Endothelial cell of umbilical vein (primary cell): Measurements from ENCODE around the gene BABAM1. TPM values are rescaled to one million over a fixed set of nuclear protein-coding genes. Genes with fewer than 3 reads are reported as not detected.
A peak's percentile ranks its signal among the peaks of the same experiment; 100 is the strongest.

Experiments
- BruUV-seq: library from RNA; stranded (reverse); fragments of 400-500 nt; replicated peaks from 2 replicates; lab custom pipeline; 2021; lab: Mats Ljungman, UMichigan
- CTCF ChIA-PET: fragments of 300-600, 350-600 bp; sonication (Branson Sonifier 250); formaldehyde crosslinking; loops from one replicate; lab custom pipeline; 2021; ENCODE audit warnings: antibody characterized with exemption, inconsistent platforms; lab: Charles Lee
- POLR2A ChIA-PET: fragments of 300-600, 350-600 bp; sonication (Branson Sonifier 250); formaldehyde crosslinking; loops from one replicate; lab custom pipeline; 2021; ENCODE audit warnings: antibody characterized with exemption, inconsistent platforms; lab: Charles Lee
- DNase-seq: peaks from one replicate; pipeline ENCODE4 v3.0.0-alpha.2; 2011; ENCODE audit warnings: low read depth, low spot score
- FAIRE-seq: peaks from 2 replicates; lab custom pipeline; 2011; peaks lifted over from hg19 to GRCh38; lab: Jason Lieb, UNC
- H2AFZ ChIP-seq: 2 replicates; pipeline ENCODE4 v1.6.0; 2012; ENCODE audit warnings: low read depth, low read length, control low read depth, inconsistent platforms
- H3K27ac ChIP-seq: 2 replicates; pipeline ENCODE4 v1.5.1; 2011; ENCODE audit warnings: low read depth, mild to moderate bottlenecking, control low read depth, low read length, moderate library complexity; ENCODE audit not compliant: insufficient read depth
- H3K27me3 ChIP-seq, 2 experiments: 2 replicates each; pipeline versions ENCODE4 v1.6.0 to v1.6.1; 2011; ENCODE audit warnings: low read length in 2 of 2, mixed read lengths in 1 of 2; ENCODE audit not compliant: control insufficient read depth in 2 of 2, insufficient read depth in 2 of 2
- H3K36me3 ChIP-seq, 2 experiments: 2 replicates in 1 of 2; 3 replicates in 1 of 2; pipeline ENCODE4 v1.5.1; 2011; ENCODE audit warnings: low read length in 2 of 2, mild to moderate bottlenecking in 1 of 2, moderate library complexity in 1 of 2; ENCODE audit not compliant: control insufficient read depth in 2 of 2, insufficient read depth in 2 of 2; ENCODE audit errors: extremely low read depth in 1 of 2
- H3K4me1 ChIP-seq: 3 replicates; pipeline ENCODE4 v1.5.1; 2011; ENCODE audit warnings: mild to moderate bottlenecking, low read length; ENCODE audit not compliant: control insufficient read depth, insufficient read depth; ENCODE audit errors: extremely low read depth
- H3K4me2 ChIP-seq: 2 replicates; pipeline ENCODE4 v1.6.1; 2011; ENCODE audit warnings: low read length, control low read depth, mixed read lengths; ENCODE audit not compliant: insufficient read depth
- H3K4me3 ChIP-seq, 3 experiments: fragments of 200-600 bp in 1 of 3; sonication (generic), shearing (Covaris generic) in 1 of 3; replicated peaks in 1 of 3; 2 replicates each; pipeline ENCODE4 v1.5.1; 2011 to 2016; ENCODE audit warnings: control low read depth in 3 of 3, low read length in 3 of 3, mild to moderate bottlenecking in 2 of 3, inconsistent platforms in 1 of 3, low read depth in 1 of 3, moderate library complexity in 1 of 3; ENCODE audit not compliant: insufficient read depth in 1 of 3
- H3K79me2 ChIP-seq: 2 replicates; pipeline ENCODE4 v1.6.0; 2012; ENCODE audit warnings: low read length, inconsistent platforms; ENCODE audit not compliant: control insufficient read depth, insufficient read depth
- H3K9ac ChIP-seq: replicated peaks from 2 replicates; pipeline ENCODE3; 2011; ENCODE audit warnings: low read length, control low read depth; ENCODE audit not compliant: insufficient read depth; ENCODE audit errors: extremely low read depth
- H3K9me1 ChIP-seq: replicated peaks from 3 replicates; pipeline ENCODE4 v1.6.0; 2011; ENCODE audit warnings: mild to moderate bottlenecking, low read length; ENCODE audit not compliant: control insufficient read depth, insufficient read depth; ENCODE audit errors: extremely low read depth
- H3K9me3 ChIP-seq: replicated peaks from 2 replicates; pipeline ENCODE4 v1.5.1; 2012; ENCODE audit warnings: low read length, inconsistent platforms; ENCODE audit not compliant: control insufficient read depth, insufficient read depth
- H4K20me1 ChIP-seq: replicated peaks from 2 replicates; pipeline ENCODE3; 2011; ENCODE audit warnings: mild to moderate bottlenecking, low read length; ENCODE audit not compliant: control insufficient read depth, insufficient read depth; ENCODE audit errors: extremely low read depth
- CTCF ChIP-seq, 2 donors: IDR thresholded peaks; 1 replicate in 1 of 2; 2 replicates in 1 of 2; pipeline ENCODE4 v1.5.1; 2011; ENCODE audit warnings: low read length in 2 of 2, mild to moderate bottlenecking in 2 of 2, moderate library complexity in 2 of 2, control low read depth in 1 of 2, inconsistent platforms in 1 of 2, low read depth in 1 of 2; ENCODE audit not compliant: insufficient read depth in 1 of 2; ENCODE audit errors: extremely low read depth in 1 of 2
- EZH2 ChIP-seq: IDR thresholded peaks from 2 replicates; pipeline ENCODE4 v1.6.1; 2012; ENCODE audit warnings: borderline replicate concordance, low read depth, mild to moderate bottlenecking, moderate library complexity, low read length, inconsistent platforms; ENCODE audit not compliant: severe bottlenecking
- FOS ChIP-seq: IDR thresholded peaks from 2 replicates; pipeline ENCODE4 v1.6.1; 2011; ENCODE audit warnings: mild to moderate bottlenecking, low read length, moderate library complexity, borderline replicate concordance; ENCODE audit not compliant: insufficient read depth
- GATA2 ChIP-seq: IDR thresholded peaks from 2 replicates; pipeline ENCODE4 v1.7.0; 2011; ENCODE audit warnings: low read depth, mild to moderate bottlenecking, moderate library complexity, mixed read lengths, low read length; ENCODE audit not compliant: insufficient read length, insufficient read depth
- JUN ChIP-seq: IDR thresholded peaks from 2 replicates; pipeline ENCODE4 v1.6.1; 2011; ENCODE audit warnings: borderline replicate concordance, low read depth; ENCODE audit not compliant: insufficient read length, insufficient read depth
- MAX ChIP-seq: IDR thresholded peaks from 2 replicates; pipeline ENCODE4 v1.6.1; 2011; ENCODE audit not compliant: insufficient read depth, insufficient read length
- MYC ChIP-seq: IDR thresholded peaks from one replicate; pipeline ENCODE4 v1.6.1; 2011; ENCODE audit warnings: mild to moderate bottlenecking, low read depth, low read length
- POLR2A ChIP-seq: IDR thresholded peaks from 2 replicates; pipeline ENCODE4 v1.6.1; 2012; ENCODE audit warnings: low read depth, mild to moderate bottlenecking, control low read depth, low read length
- POLR2AphosphoS5 ChIP-seq: IDR thresholded peaks from 2 replicates; pipeline ENCODE4 v1.6.1; 2012; ENCODE audit warnings: low read depth, mild to moderate bottlenecking, control low read depth, low read length, moderate library complexity; ENCODE audit not compliant: insufficient read depth
- dilution Hi-C: fragments of 300-500 bp; cut with MboI; formaldehyde crosslinking; loops from one replicate; pipeline ENCODE4 v1.15.0; 2019; ENCODE audit warnings: low sequenced_read_pairs; ENCODE audit not compliant: extremely low pct_ligation_motif_present
- intact Hi-C: fragments of 100-400 bp; cut with micrococcal nuclease; formaldehyde crosslinking; loops from one replicate; pipeline ENCODE4 v1.10.0; 2022
- polyA plus RNA-seq, 4 experiments: library from polyadenylated mRNA; depleted of rRNA in 3 of 4; stranded (reverse) in 3 of 4; unstranded in 1 of 4; fragments of >200 nt; gene quantifications; 2 replicates each; pipeline versions ENCODE4 v1.2.1 to v1.2.3, GENCODE V29; 2011 to 2012; ENCODE audit warnings: missing spikeins in 1 of 4
- total RNA-seq: library from RNA; stranded (reverse); gene quantifications from 2 replicates; pipeline ENCODE4 v1.2.3, GENCODE V29; 2021

The BABAM1 gene
- total and polyA plus RNA-seq, 2 donors (not counting 3 experiments of a cell fraction or from before 2014, with no cell fraction given): 118 to 140 TPM

GRCh38 chr19:17283504-17283996 lies 16.3 kb downstream of the BABAM1 start:
- DNase-seq: no peak
- TF ChIP-seq POLR2AphosphoS5 (no peak), CTCF (IDR thresholded peaks at IDR 0.05; ENCODE audit: extremely low read depth in 1 of 2, insufficient read depth in 1 of 2, low read depth in 1 of 2, low read length in 2 of 2) (no peak), GATA2 (no peak), MAX (no peak), MYC (no peak), JUN (no peak), POLR2A (no peak), FOS (no peak), EZH2 (no peak)
- no peak overlapping the region for H3K27ac ChIP-seq
- ChIA-PET POLR2A (no interaction called here), CTCF (interaction anchor here (0.7 to 3.6 kb wide), 7 partner anchors 8 to 569 kb away, joined by 3 to 27 read pairs (median 6); no protein-coding TSS in a partner anchor)
- no peaks in the 10 kb centered on the region for H3K27me3 ChIP-seq
- H3K4me1 ChIP-seq: peaks cover 10% of the 10 kb centered on the region
- H3K4me2 ChIP-seq: no peak overlapping the region
- BruUV-seq: TSS peak; percentile 3
- no peaks in the 10 kb centered on the region for H3K79me2 ChIP-seq
- FAIRE-seq: no peak
- dilution Hi-C loops (no loop called here), intact Hi-C loops (loop anchor here (5.0 kb wide), 1 partner anchor 511 kb away; no protein-coding TSS in a partner anchor)
- H3K9me1 ChIP-seq: no peaks in the 10 kb centered on the region
- H3K9me3 ChIP-seq: no peaks in the 10 kb centered on the region
- no peak overlapping the region for H2AFZ ChIP-seq
- H4K20me1 ChIP-seq: no peaks in the 10 kb centered on the region
- H3K9ac ChIP-seq: no peak overlapping the region
- H3K4me3 ChIP-seq: no peak overlapping the region
- peaks cover 0 to 2% of the 10 kb centered on the region in 2 experiments for H3K36me3 ChIP-seq
